HepG2 (cell line): Measurements from ENCODE around the gene COQ7. TPM values are rescaled to one million over a fixed set of nuclear protein-coding genes. Genes with fewer than 3 reads are reported as not detected.

Source experiments
- ATF3 ChIP-seq: sonication (generic); formaldehyde crosslinking; IDR thresholded peaks from 2 replicates; pipeline ENCODE4 v1.4.0; 2020; ENCODE audit warnings: missing genetic modification reagents
- ATF4 ChIP-seq, 2 experiments: fragments of 450-650 bp in 1 of 2; sonication (generic) in 1 of 2; formaldehyde crosslinking; IDR thresholded peaks; 2 replicates each; pipeline versions ENCODE4 v1.5.0 to v1.8.0; 2020 to 2022; ENCODE audit warnings: mild to moderate bottlenecking in 1 of 2, missing genetic modification reagents in 1 of 2
- ATF5 ChIP-seq: sonication (generic); formaldehyde crosslinking; IDR thresholded peaks from 2 replicates; pipeline ENCODE4 v1.4.0; 2020; ENCODE audit warnings: mild to moderate bottlenecking, low read depth, missing genetic modification reagents
- HNRNPK ChIP-seq: fragments of 200-400 bp; formaldehyde crosslinking; IDR thresholded peaks from 2 replicates; pipeline ENCODE4 v1.6.1; 2018; ENCODE audit warnings: low read length, low read depth, moderate library complexity, mild to moderate bottlenecking; ENCODE audit not compliant: poor library complexity, severe bottlenecking
- JARID2 ChIP-seq: sonication (generic); formaldehyde crosslinking; IDR thresholded peaks from 2 replicates; pipeline ENCODE4 v1.8.1; 2023; ENCODE audit warnings: missing genetic modification reagents, inconsistent platforms; ENCODE audit not compliant: insufficient replicate concordance
- KDM5A ChIP-seq: fragments of 200-600 bp; sonication (generic); IDR thresholded peaks from 2 replicates; pipeline ENCODE4 v1.7.0; 2018; ENCODE audit warnings: antibody characterized with exemption, mild to moderate bottlenecking, low read length, borderline replicate concordance
- MBD4 ChIP-seq: IDR thresholded peaks from 2 replicates; pipeline ENCODE4 v1.6.1; 2012; ENCODE audit warnings: low read length, inconsistent platforms, borderline replicate concordance
- NFKBIZ ChIP-seq: IDR thresholded peaks from 2 replicates; pipeline ENCODE4 v1.6.1; 2018; ENCODE audit warnings: missing genetic modification reagents, missing compliant biosample characterization
- ONECUT2 ChIP-seq: sonication (generic); formaldehyde crosslinking; IDR thresholded peaks from 2 replicates; pipeline ENCODE4 v1.4.0; 2020; ENCODE audit warnings: missing genetic modification reagents
- PITX1 ChIP-seq: sonication (generic); formaldehyde crosslinking; IDR thresholded peaks from 2 replicates; pipeline ENCODE4 v1.5.1; 2020; ENCODE audit warnings: mild to moderate bottlenecking, missing genetic modification reagents
- U2AF2 ChIP-seq: fragments of 200-400 bp; formaldehyde crosslinking; IDR thresholded peaks from 2 replicates; pipeline ENCODE4 v1.6.1; 2017; ENCODE audit warnings: low read depth, mild to moderate bottlenecking, low read length
- ZMAT3 ChIP-seq: sonication (generic); formaldehyde crosslinking; conservative IDR thresholded peaks from 2 replicates; pipeline ENCODE4 v1.7.0; 2021; ENCODE audit warnings: missing genetic modification reagents
- ZNF143 ChIP-seq: sonication (generic); formaldehyde crosslinking; IDR thresholded peaks from 2 replicates; pipeline ENCODE4 v1.4.0; 2020; ENCODE audit warnings: missing genetic modification reagents
- ZNF232 ChIP-seq: sonication (generic); formaldehyde crosslinking; IDR thresholded peaks from 2 replicates; pipeline ENCODE4 v1.4.0; 2020; ENCODE audit warnings: missing genetic modification reagents, borderline replicate concordance
- ZNF281 ChIP-seq: sonication (generic); formaldehyde crosslinking; IDR thresholded peaks from 2 replicates; pipeline ENCODE4 v1.4.0; 2020; ENCODE audit warnings: missing genetic modification reagents, borderline replicate concordance
- ZNF350 ChIP-seq: sonication (generic); formaldehyde crosslinking; IDR thresholded peaks from 2 replicates; pipeline ENCODE4 v1.4.0; 2020; ENCODE audit warnings: mild to moderate bottlenecking, low read depth, missing genetic modification reagents, borderline replicate concordance
- ZNF557 ChIP-seq: sonication (generic); formaldehyde crosslinking; IDR thresholded peaks from 2 replicates; pipeline ENCODE4 v1.4.0; 2020; ENCODE audit warnings: missing genetic modification reagents
- ZNF678 ChIP-seq: sonication (generic); formaldehyde crosslinking; IDR thresholded peaks from 2 replicates; pipeline ENCODE4 v1.4.0; 2020; ENCODE audit warnings: mild to moderate bottlenecking, missing genetic modification reagents
- ZNF691 ChIP-seq: sonication (generic); formaldehyde crosslinking; IDR thresholded peaks from 2 replicates; pipeline ENCODE4 v1.4.0; 2020; ENCODE audit warnings: missing genetic modification reagents, low read depth, mild to moderate bottlenecking, borderline replicate concordance
- ZNF710 ChIP-seq: sonication (generic); formaldehyde crosslinking; IDR thresholded peaks from 2 replicates; pipeline ENCODE4 v1.5.0; 2020; ENCODE audit warnings: mild to moderate bottlenecking, missing genetic modification reagents, borderline replicate concordance
- polyA plus RNA-seq, 8 experiments: library from polyadenylated mRNA; depleted of rRNA in 3 of 8; stranded (reverse) in 7 of 8; unstranded in 1 of 8; fragments of >200 nt; fragmentation: Illumina TruSeq in 4 of 8; extraction: Trizol in 4 of 8; gene quantifications; 2 replicates each; pipeline versions ENCODE4 v1.2.1 to v1.2.3, GENCODE V29; 2011 to 2016; ENCODE audit warnings: low read depth in 4 of 8, missing spikeins in 1 of 8, mixed read lengths in 1 of 8; ENCODE audit not compliant: insufficient read depth in 1 of 8
- total RNA-seq, 5 experiments: library from RNA; depleted of rRNA; stranded (reverse); fragments of >200 nt; fragmentation: Illumina TruSeq; extraction: Trizol; gene quantifications; 2 replicates each; pipeline ENCODE4 v1.2.3, GENCODE V29; 2016; ENCODE audit warnings: low read depth in 1 of 5

The COQ7 gene
- total and polyA plus RNA-seq, 2 of the 13 experiments (the other 11 are each of a cell fraction or from before 2014, with no cell fraction given): 20.1 to 45.7 TPM

- TF ChIP-seq ZNF281 (CRISPR knock-in tag) (no peak; the same call in 1 of the 2 replicates), ZNF678 (CRISPR knock-in tag) (0 out of 2 replicates have a peak, but pooled peaks have one; percentile 37), ATF4 (CRISPR knock-in tag; IDR thresholded peaks at IDR 0.05) (peak in 1 of 2 experiments; percentile 82; a peak in 2 of 4 replicates), NFKBIZ (CRISPR knock-in tag) (peak; percentile 87; the same call in 1 of the 2 replicates), ZMAT3 (CRISPR knock-in tag) (no peak; the same call in 1 of the 2 replicates), ATF3 (peak; percentile 53; the same call in 1 of the 2 replicates), ATF5 (CRISPR knock-in tag) (0 out of 2 replicates have a peak, but pooled peaks have one; percentile 81), U2AF2 (no peak), JARID2 (CRISPR knock-in tag) (peak; percentile 98), ZNF143 (CRISPR knock-in tag) (peak; percentile 66; the same call in 1 of the 2 replicates), ZNF350 (CRISPR knock-in tag) (peak; percentile 96), PITX1 (CRISPR knock-in tag) (0 out of 2 replicates have a peak, but pooled peaks have one; percentile 64), HNRNPK (no peak), MBD4 (no peak), ONECUT2 (CRISPR knock-in tag) (no peak; the same call in 1 of the 2 replicates), ZNF710 (CRISPR knock-in tag) (peak; percentile 88), ZNF557 (CRISPR knock-in tag) (peak; percentile 91), ZNF232 (CRISPR knock-in tag) (peak; percentile 80; the same call in 1 of the 2 replicates), ZNF691 (CRISPR knock-in tag) (peak; percentile 85; the same call in 1 of the 2 replicates), KDM5A (no peak)
Measured at GRCh38 chr16:19086322-19087199, 19.1 kb downstream of the COQ7 start (continued).
